Ishikawa (cell line): Measurements from ENCODE around the gene SLC17A7.

Experiments
- CEBPB ChIP-seq: IDR thresholded peaks from 2 replicates; pipeline ENCODE4 v1.6.1; 2012
- CREB1 ChIP-seq: IDR thresholded peaks from 2 replicates; pipeline ENCODE4 v1.6.1; 2012; ENCODE audit warnings: low read depth
- EGR1 ChIP-seq: IDR thresholded peaks from 2 replicates; pipeline ENCODE4 v1.6.1; 2012
- EP300 ChIP-seq: IDR thresholded peaks from 2 replicates; pipeline ENCODE4 v1.6.1; 2012; ENCODE audit warnings: borderline replicate concordance
- FOXM1 ChIP-seq: IDR thresholded peaks from 2 replicates; pipeline ENCODE4 v1.6.1; 2012; ENCODE audit warnings: low read depth, borderline replicate concordance
- NFIC ChIP-seq: IDR thresholded peaks from 2 replicates; pipeline ENCODE4 v1.6.1; 2012
- RAD21 ChIP-seq: IDR thresholded peaks from 2 replicates; pipeline ENCODE4 v1.6.1; 2012; ENCODE audit warnings: low read depth
- TAF1 ChIP-seq: IDR thresholded peaks from 2 replicates; pipeline ENCODE4 v1.6.1; 2012; ENCODE audit warnings: low read depth, mild to moderate bottlenecking
- TCF12 ChIP-seq: IDR thresholded peaks from 2 replicates; pipeline ENCODE4 v1.6.1; 2012; ENCODE audit warnings: low read depth
- TEAD4 ChIP-seq: IDR thresholded peaks from 2 replicates; pipeline ENCODE4 v1.6.1; 2012
- YY1 ChIP-seq: IDR thresholded peaks from 2 replicates; pipeline ENCODE4 v1.6.1; 2012; ENCODE audit warnings: low read depth
- ZBTB7A ChIP-seq: IDR thresholded peaks from 2 replicates; pipeline ENCODE4 v1.6.1; 2012; ENCODE audit warnings: low read depth
- TF ChIP-seq, protein P1 (sequence below): IDR thresholded peaks from 2 replicates; pipeline ENCODE4 v1.6.1; 2012
- TF ChIP-seq, protein P2 (sequence below): IDR thresholded peaks from 2 replicates; pipeline ENCODE4 v1.6.1; 2012; ENCODE audit warnings: low read depth, mild to moderate bottlenecking
- TF ChIP-seq, protein P3 (sequence below): IDR thresholded peaks from 2 replicates; pipeline ENCODE4 v1.6.1; 2012

Gene SLC17A7

DNA sequence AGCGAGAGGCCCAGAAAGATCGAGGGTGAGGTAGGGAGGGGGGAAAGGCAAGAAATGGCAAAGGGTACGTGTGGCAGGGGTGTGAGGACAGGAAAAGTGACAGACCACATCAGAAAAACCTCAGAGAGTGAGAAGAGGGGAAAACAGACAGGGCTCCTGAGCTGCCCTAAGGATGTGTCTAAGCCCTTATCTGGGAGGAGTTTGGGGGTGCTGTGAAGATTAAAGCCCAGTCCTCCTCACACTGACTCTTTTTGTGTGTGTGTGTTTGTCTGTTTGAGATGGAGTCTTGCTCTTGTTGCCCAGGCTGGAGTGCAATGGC is 17.4 kb downstream of the SLC17A7 start:
- TF ChIP-seq, protein P1, sequence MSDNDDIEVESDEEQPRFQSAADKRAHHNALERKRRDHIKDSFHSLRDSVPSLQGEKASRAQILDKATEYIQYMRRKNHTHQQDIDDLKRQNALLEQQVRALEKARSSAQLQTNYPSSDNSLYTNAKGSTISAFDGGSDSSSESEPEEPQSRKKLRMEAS: no peak
- TF ChIP-seq CREB1: no peak
- TF ChIP-seq EP300: no peak
- no peak for TF ChIP-seq NFIC
- TF ChIP-seq, protein P2, sequence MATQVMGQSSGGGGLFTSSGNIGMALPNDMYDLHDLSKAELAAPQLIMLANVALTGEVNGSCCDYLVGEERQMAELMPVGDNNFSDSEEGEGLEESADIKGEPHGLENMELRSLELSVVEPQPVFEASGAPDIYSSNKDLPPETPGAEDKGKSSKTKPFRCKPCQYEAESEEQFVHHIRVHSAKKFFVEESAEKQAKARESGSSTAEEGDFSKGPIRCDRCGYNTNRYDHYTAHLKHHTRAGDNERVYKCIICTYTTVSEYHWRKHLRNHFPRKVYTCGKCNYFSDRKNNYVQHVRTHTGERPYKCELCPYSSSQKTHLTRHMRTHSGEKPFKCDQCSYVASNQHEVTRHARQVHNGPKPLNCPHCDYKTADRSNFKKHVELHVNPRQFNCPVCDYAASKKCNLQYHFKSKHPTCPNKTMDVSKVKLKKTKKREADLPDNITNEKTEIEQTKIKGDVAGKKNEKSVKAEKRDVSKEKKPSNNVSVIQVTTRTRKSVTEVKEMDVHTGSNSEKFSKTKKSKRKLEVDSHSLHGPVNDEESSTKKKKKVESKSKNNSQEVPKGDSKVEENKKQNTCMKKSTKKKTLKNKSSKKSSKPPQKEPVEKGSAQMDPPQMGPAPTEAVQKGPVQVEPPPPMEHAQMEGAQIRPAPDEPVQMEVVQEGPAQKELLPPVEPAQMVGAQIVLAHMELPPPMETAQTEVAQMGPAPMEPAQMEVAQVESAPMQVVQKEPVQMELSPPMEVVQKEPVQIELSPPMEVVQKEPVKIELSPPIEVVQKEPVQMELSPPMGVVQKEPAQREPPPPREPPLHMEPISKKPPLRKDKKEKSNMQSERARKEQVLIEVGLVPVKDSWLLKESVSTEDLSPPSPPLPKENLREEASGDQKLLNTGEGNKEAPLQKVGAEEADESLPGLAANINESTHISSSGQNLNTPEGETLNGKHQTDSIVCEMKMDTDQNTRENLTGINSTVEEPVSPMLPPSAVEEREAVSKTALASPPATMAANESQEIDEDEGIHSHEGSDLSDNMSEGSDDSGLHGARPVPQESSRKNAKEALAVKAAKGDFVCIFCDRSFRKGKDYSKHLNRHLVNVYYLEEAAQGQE: no peak
- TF ChIP-seq YY1: no peak
- no peak for TF ChIP-seq FOXM1
- no peak for TF ChIP-seq RAD21
- TF ChIP-seq, protein P3, sequence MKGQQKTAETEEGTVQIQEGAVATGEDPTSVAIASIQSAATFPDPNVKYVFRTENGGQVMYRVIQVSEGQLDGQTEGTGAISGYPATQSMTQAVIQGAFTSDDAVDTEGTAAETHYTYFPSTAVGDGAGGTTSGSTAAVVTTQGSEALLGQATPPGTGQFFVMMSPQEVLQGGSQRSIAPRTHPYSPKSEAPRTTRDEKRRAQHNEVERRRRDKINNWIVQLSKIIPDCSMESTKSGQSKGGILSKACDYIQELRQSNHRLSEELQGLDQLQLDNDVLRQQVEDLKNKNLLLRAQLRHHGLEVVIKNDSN: no peak
- TF ChIP-seq CEBPB: no peak
- no peak for TF ChIP-seq TEAD4
- no peak for TF ChIP-seq TAF1
- TF ChIP-seq ZBTB7A: no peak
- TF ChIP-seq TCF12: no peak

DNA sequence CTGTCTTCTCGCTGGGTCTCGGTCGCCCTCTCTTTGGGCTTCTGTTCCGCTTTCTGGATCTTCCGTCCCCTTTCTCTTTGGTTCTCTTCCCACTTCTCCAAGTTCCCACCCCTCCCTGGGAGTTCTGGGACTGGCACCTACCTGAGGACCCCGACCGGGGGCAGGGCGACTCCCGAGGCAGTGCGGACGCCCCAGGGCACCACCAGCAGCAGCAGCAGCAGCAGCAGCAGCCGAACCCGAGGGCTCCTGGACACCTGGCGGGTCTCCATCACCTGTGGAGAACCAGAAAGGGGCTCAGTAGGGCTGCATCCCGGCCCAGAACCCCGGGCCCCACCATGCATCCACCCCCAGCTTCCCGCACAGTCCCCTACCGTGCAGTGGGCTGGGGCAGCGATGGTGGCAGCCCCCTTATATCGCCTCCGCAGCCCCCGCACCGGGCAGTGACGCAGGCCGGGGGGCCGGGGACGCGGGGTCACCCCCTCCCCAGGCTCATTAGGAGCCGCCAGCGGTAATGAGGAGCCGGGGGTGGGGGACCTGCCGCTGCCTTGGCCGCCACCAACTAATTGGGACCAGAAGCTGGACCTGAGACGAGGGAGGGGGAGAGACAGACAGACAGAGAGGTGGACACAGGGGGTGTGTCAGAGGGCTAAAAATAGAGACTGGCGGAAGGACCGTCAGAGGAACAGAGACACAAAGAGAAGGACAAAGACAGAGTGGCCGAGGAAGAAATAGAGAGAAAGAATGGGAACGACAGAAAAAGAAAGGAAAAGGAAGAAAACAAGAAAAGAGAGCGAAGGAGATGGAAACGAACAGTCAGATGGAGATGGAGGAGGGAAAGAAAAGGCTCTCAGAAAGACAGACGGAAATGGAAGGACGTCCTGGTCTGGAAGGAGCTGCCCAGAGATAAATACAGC is 18.0 kb downstream of the SLC17A7 start, which contains the start of gene PTH2:
Gene PTH2, minus strand, starts transcription at position 371 of the 914 bp plus-strand sequence. Its CDS starts 102 bp downstream, at position 269.
- no peak for TF ChIP-seq FOXM1
- no peak for TF ChIP-seq CEBPB
- TF ChIP-seq, protein P2: no peak
- no peak for TF ChIP-seq YY1
- TF ChIP-seq ZBTB7A: no peak
- TF ChIP-seq EP300: no peak
- no peak for TF ChIP-seq EGR1
- no peak for TF ChIP-seq TCF12
- no peak for TF ChIP-seq RAD21
- TF ChIP-seq TEAD4: no peak
- TF ChIP-seq CREB1: no peak
- TF ChIP-seq NFIC: no peak
- TF ChIP-seq, protein P3: no peak
- TF ChIP-seq, protein P1: no peak
- TF ChIP-seq TAF1: no peak

DNA sequence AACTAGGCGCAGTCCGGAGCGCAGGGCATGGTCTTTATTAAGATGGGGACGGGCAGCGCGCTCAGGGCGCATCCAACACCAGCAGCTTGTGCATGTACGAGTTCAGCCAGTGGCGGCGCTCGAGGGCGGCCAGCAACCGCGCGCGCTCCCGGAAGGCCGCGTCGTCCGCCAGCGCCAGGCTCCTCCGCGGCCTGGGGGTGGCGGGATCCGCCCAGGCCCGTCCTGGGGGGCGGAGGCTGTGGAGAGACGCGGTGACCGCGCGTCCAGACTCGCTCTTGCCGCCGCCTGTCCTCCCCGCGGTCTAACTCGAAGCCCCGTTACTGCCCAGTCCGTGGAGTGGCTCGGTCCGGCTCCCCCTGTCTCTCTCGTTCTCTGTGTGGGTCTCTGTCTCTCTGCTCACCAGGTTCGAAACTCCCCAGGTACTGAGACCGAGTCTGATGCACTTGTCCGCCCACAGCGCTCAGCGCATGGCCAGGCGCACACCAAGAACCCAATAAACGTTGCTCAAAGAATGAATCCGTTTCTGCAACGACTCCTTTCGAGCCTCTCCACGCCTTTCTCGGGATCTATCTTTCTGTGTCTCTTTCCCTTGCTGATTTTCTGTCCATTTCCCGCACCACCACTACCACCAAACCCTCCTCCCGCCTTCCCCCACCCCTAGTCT is 18.8 kb downstream of the SLC17A7 start:
- no peak for TF ChIP-seq EGR1
- TF ChIP-seq, protein P1: peak; percentile 38; the same call in 1 of the 2 replicates
- TF ChIP-seq CREB1: no peak
- TF ChIP-seq ZBTB7A: no peak

DNA sequence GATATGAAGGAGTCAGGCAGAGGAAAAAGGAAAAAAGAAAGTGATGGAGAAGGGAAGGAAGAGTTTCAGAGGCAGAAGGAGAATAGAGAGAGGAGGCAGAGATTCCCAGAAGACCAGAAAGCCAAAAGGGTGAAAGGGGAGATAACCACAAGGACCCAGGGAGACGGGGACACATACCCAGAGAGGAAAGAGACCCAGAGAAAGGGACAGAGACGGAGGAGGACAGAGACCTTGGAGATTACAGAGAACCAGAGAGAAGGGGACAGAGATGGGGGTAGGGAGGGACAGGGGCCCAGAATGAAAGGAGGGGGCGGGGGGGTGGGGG is 19.5 kb downstream of the SLC17A7 start:
- TF ChIP-seq CEBPB (no peak), EP300 (no peak), RAD21 (no peak), TEAD4 (no peak), YY1 (no peak)
- TF ChIP-seq, protein P1: no peak
